Mucosa of descending colon (tissue), 3 donors: Measurements from ENCODE around the gene RALB. TPM values are rescaled to one million over a fixed set of nuclear protein-coding genes. Genes with fewer than 3 reads are reported as not detected.
A peak's percentile ranks its signal among the peaks of the same experiment; 100 is the strongest.

ENCODE experiments used
- ATAC-seq: fragments of 200-7000 bp; cut with Tn5 transposase; one replicate; pipeline ENCODE4 v1.9.1; 2020; ENCODE audit warnings: mild to moderate bottlenecking, moderate library complexity
- DNase-seq, 3 donors: peaks; one replicate each; pipeline ENCODE4 v3.0.0-alpha.2; 2020
- H3K36me3 ChIP-seq: fragments of 200-600 bp; one replicate; pipeline ENCODE4 v1.8.0; 2021; ENCODE audit warnings: low read depth, mild to moderate bottlenecking
- H3K4me1 ChIP-seq: fragments of 200-600 bp; one replicate; pipeline ENCODE4 v1.8.0; 2021; ENCODE audit warnings: low read depth, mild to moderate bottlenecking
- H3K4me3 ChIP-seq: fragments of 200-600 bp; one replicate; pipeline ENCODE4 v1.8.0; 2021; ENCODE audit warnings: mild to moderate bottlenecking
- H3K9me3 ChIP-seq: fragments of 200-600 bp; one replicate; pipeline ENCODE4 v1.8.0; 2021; ENCODE audit warnings: mild to moderate bottlenecking
- intact Hi-C, 2 donors: fragments of 100-400 bp; cut with DNase I in 1 of 2; cut with micrococcal nuclease in 1 of 2; formaldehyde crosslinking; loops; one replicate each; pipeline versions ENCODE4 v1.11.0 to v1.11.1; 2022; cut with DNase I, micrococcal nuclease
- total RNA-seq, 3 donors: library from RNA; stranded (reverse); fragmentation: NEBNext Ultra II Directional in 2 of 3; extraction: Animal tissue kit (Norgen Biotek cat#: 25700) in 2 of 3; gene quantifications; one replicate each; pipeline versions ENCODE4 v1.2.1 to v1.2.4, GENCODE V29; 2021 to 2023
- TF ChIP-seq, protein P1 (sequence below): fragments of 200-600 bp; IDR thresholded peaks from one replicate; pipeline ENCODE4 v1.8.0; 2022; ENCODE audit warnings: antibody characterized with exemption, mild to moderate bottlenecking
- donor health status: DM: no; HTN: no; CAD: no; lungs with moderate emphysema.
- donor health status: DM: no; HTN: no; CAD: no.
- donor health status: DM: no; HTN: yes; CAD: no.

Gene RALB
- total RNA-seq, 3 donors from 2014 or later = 75.1 to 83.8 (median 80.8) TPM

DNA sequence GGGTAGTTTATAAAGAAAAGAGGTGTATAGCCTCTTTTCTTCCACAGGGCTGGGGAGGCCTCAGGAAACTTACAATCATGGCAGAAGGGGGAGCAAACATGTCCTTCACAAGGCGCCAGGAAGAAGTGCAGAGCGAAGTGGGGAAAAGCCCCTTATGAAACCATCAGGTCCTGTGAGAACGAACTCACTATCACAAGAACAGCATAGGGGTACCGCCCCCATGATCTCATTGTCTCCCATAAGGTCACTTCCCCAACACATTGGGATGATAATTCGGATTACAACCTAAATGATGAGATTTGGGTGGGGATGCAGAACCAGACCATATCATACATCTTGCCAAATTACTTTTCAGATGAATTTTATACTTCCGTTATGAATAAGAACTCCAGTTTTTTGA, 32.4 kb downstream of the RALB start:
- Histone ChIP-seq H3K36me3 (peaks cover 2% of the 10 kb centered on the region), H3K9me3 (no peaks in the 10 kb centered on the region), H3K4me1 (peaks cover 9% of the 10 kb centered on the region), H3K4me3 (no peak overlapping the region)
- DNase-seq = no peak
- intact Hi-C loops = no loop called here
- TF ChIP-seq, protein P1, sequence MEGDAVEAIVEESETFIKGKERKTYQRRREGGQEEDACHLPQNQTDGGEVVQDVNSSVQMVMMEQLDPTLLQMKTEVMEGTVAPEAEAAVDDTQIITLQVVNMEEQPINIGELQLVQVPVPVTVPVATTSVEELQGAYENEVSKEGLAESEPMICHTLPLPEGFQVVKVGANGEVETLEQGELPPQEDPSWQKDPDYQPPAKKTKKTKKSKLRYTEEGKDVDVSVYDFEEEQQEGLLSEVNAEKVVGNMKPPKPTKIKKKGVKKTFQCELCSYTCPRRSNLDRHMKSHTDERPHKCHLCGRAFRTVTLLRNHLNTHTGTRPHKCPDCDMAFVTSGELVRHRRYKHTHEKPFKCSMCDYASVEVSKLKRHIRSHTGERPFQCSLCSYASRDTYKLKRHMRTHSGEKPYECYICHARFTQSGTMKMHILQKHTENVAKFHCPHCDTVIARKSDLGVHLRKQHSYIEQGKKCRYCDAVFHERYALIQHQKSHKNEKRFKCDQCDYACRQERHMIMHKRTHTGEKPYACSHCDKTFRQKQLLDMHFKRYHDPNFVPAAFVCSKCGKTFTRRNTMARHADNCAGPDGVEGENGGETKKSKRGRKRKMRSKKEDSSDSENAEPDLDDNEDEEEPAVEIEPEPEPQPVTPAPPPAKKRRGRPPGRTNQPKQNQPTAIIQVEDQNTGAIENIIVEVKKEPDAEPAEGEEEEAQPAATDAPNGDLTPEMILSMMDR = no peak
- ATAC-seq = no peak

DNA sequence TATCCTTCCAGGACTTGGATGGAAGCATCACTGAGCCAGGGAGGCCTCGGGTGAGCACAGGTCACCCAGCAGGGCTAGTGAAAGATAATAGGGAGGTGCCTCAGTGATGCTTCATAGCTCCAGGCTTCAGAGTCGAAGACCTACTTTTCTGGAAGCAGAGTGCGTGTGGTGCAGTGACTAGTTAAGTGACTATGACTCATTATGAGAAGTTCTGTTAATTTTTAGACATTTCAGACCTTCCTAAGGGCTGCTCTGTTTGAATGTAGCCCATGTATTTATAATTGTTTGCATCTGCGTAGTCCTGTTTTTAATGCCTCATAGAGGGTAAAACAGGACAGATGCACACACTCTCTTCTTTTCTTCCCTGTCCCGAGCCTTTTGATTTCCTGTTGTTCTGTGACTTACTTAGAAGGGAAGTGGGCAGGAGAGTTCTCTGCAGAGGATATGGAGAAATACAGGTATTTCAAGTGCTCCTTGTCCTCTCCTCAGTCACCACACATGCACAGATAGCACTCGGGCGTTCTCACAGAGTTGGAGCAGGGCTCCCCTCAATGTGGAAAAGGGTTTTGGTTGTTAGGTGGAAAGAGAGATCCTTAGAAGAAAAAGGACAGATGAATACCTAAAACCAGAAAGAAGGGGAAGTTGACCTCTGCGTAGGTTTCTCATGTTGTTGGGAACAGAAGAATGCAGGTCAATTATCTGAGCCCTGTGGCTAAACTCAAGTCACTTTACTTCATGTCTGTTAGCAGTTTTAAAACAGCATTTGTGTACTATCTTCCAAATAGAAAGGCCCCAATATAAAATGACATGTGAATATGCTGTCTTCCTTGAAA, 34.7 kb downstream of the RALB start:
- peaks cover 9% of the 10 kb centered on the region for H3K4me1 ChIP-seq
- no peak for DNase-seq
- ATAC-seq = peak; percentile 62
- intact Hi-C loops = no loop called here
- peaks cover 5% of the 10 kb centered on the region for H3K36me3 ChIP-seq
- H3K9me3 ChIP-seq = no peaks in the 10 kb centered on the region
- H3K4me3 ChIP-seq = no peak overlapping the region
- TF ChIP-seq, protein P1 = no peak

DNA sequence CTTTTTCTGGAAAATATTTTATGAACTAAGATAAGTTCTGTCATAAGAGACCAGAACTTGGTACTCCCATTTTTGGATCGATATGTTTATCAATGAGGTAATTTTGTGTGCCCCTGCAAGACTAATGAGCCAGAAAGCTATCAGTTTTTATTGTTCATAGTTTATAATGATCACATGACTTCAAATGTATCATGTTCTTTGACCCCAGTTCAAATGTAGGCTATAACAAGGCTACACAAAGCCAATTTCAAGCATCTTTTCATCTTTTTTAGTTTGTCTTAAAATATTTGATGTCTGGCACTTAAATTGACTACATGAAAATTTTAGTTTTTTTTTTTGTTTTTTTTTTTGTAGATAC, 35.3 kb downstream of the RALB start:
- ATAC-seq = no peak
- intact Hi-C loops = no loop called here
- H3K36me3 ChIP-seq = peaks cover 5% of the 10 kb centered on the region
- DNase-seq = no peak
- H3K4me1 ChIP-seq = peaks cover 9% of the 10 kb centered on the region
- no peaks in the 10 kb centered on the region for H3K9me3 ChIP-seq
- no peak overlapping the region for H3K4me3 ChIP-seq
- TF ChIP-seq, protein P1 = no peak

DNA sequence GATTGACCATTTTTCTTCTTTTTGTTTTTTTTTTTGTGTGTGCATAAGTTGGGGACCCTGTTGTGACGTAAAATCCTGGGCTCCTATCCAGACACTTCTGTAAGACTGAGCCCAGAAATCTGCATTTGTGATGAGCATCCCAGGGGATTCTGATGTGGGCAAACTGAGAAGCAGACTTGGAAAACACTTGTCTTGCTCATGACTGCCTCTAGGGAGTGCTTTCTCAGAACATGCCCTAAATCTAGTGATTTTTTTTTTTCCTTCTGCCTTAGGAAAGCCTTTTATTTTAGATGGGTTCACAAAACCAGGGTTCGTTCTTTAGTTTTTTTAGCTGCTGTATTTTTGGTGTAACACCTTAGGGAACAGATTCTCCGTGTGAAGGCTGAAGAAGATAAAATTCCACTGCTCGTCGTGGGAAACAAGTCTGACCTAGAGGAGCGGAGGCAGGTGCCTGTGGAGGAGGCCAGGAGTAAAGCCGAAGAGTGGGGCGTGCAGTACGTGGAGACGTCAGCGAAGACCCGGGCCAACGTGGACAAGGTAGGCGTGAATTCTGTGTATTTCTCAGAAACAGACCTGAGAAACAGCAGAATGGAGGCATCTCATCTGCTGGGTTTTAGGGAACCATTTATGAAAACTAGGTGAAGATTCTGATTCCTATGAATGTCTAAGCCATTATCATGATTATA, 36.7 kb downstream of the RALB start:
- Histone ChIP-seq H3K9me3 (no peaks in the 10 kb centered on the region), H3K4me1 (peaks cover 9% of the 10 kb centered on the region), H3K36me3 (peaks cover 5% of the 10 kb centered on the region), H3K4me3 (no peak overlapping the region)
- TF ChIP-seq, protein P1 = no peak
- ATAC-seq (no peak), DNase-seq (no peak)
- intact Hi-C loops = no loop called here

DNA sequence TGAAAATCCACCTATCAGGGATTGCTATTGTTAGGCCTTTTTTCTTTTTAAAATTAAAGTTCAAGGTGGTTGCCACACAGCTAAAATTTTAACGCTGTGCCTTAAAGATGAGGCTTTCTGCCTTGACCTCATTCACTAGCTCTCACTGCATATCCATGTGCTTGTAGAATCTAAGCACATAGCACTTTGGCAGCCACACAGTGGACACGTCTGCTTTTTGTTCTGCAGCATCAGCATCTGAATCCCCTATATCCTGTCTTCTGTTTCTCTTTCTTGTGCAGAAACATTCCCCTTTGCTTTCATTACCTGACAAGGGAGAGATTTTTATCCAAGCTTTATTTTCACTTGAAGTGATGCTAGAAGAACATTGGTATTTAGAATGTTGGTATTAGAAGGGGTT, 38.1 kb downstream of the RALB start:
- Histone ChIP-seq H3K4me1 (peaks cover 9% of the 10 kb centered on the region), H3K9me3 (no peaks in the 10 kb centered on the region), H3K4me3 (no peak overlapping the region), H3K36me3 (peaks cover 5% of the 10 kb centered on the region)
- TF ChIP-seq, protein P1 = no peak
- intact Hi-C loops = no loop called here
- ATAC-seq (no peak), DNase-seq (no peak)
